Anterior cingulate cortex (tissue), 58 donors: Measurements from ENCODE around the gene RXFP1.
"Not testable (repeated sequence)": the region's sequence is repeated elsewhere in the genome, so short reads cannot be mapped to it uniquely, and the experiment has no call there.

Experiments
- DNase-seq, 58 donors: peaks; one replicate each; lab custom pipeline; 2025; lab: John Stamatoyannopoulos, UW

Gene RXFP1

DNA sequence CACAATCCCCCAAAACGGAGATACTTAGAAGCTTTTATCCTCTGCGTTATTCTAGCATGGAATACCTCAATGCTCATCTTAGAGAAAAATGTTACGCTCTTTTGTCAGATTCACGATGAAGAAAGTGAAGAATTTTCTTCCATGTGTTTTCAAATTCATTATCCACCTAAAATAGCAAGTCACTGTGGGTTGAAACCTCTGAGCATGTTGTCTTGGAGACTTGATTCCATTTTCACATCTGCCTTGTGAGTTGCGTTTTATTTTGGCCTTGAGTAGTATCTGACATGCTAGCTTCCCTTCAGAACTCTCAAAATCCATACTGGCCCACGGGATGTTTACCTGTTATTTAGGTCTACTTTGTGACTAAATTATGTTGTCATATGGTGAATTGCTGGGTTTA lies 83.7 kb downstream of the RXFP1 start:
- no peak for DNase-seq

DNA sequence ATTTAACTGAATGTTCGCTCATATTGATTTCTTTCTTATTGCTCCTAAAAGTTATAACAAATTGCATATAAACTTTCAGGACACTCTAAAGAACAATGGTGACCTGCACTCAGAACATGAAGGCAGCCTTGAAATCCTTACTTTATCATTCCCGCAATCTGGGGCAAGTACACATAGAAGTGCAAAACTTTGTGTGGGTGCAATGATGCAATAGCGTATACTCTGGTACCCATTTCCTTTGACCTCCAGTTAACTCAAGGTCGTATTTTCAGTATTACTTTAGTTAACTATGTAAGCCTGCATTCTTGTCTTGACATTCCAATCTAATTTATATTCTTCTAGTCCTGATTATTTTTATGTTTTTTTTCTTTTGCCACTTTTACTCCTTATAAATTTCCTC lies 85.3 kb downstream of the RXFP1 start:
- no peak for DNase-seq

DNA sequence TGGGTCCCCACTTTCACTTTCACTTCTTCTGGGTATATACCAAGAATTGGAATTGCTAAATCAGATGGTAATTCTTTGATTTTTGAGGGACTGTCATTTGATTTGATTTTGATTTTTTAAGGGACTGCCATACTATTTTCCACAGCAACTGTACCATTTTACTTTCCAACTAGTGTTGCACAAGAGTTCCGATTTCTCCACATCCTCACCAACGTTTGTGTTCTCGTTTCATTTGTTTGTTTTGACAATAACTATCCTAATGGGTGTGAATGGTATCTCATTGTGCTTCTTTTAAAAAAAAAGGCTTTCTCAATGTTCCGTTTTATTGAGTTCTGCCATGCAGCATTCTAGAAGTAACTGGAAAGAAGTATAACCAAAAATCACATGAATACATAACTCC lies 87.4 kb downstream of the RXFP1 start:
- no peak for DNase-seq

- DNase-seq, result no peak
Measured at GRCh38 chr4:158610790-158611189, 89.1 kb downstream of the RXFP1 start.

- DNase-seq, result no peak
Measured at GRCh38 chr4:158613046-158613445, 91.4 kb downstream of the RXFP1 start.

GRCh38 chr4:158617956-158618355 lies 96.3 kb downstream of the RXFP1 start:
- no peak for DNase-seq

DNA sequence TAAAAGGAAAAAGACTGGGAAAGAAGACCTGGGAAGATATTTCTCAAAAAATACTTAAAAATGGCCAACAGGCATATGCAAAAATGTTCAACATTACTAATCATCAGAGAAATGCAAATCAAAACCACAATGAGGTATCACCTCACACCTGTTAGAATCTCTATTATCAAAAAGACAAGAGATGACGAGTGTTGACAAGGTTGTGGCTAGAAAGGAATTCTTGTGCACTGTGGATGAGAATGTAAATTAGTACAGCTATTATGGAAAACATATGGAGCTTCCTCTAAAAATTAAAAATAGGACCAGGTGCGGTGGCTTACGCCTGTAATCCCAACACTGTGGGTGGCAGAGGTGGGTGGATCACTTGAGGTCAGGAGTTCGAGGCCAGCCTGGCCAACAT lies 100.0 kb downstream of the RXFP1 start:
- DNase-seq, result no peak

DNA sequence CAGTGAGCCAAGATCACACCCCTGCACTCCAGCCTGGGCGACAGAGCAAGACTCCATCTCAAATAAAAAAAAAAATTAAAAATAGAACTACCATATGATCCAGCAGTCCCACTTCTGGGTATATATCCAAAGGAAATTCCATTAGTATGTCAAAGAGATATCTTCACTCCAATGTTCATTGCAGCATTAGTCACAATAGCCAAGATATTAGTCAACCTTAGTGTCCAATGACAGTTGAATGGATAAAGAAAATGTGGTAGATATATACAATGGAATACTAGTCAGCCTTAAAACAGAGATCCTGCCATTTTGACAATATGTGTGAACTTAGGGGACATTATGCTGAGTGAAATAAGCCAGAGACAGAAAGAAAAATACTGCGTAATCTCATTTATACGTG lies 100.6 kb downstream of the RXFP1 start:
- no peak for DNase-seq

GRCh38 chr4:158624889-158625478 lies 103.3 kb downstream of the RXFP1 start:
- peak in 3 of 58 donors; percentile 0 to 18 (median 16) for DNase-seq

DNA sequence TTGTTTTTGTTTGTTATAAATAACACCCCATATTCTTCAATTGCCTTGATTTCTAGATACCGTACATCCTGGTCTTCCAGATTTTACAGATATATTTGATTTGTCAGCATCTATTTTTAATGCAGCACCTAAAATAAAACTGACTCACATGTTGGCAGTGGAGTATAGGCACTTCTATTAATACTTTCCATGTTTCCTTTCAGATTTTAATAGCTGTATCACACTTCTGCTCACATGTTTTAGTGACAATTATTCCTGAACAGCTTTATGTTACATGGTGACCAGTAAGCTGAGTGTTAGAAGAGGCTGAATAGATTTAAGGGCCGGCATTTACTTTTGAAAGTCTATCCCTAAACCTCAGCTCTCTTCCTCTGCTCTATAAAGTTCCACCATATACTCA lies 103.9 kb downstream of the RXFP1 start:
- no peak for DNase-seq

DNA sequence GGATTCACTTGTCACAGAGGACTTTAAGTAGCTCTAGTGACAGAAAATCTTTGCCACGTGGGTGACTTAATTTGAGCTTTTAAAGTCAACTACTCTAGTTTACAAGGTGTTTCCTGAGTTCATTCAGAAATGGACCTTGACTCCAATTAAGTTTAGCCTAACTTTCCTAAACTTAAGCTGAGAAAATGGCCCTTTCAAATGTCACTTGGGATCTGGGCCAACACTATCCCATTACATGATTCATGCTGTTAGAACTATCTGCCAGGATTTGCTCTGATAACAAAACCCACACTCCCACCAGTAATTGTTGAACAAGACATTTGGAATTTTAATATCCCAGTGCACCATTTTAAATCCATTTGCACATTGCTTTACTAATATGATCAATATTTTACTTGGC lies 109.2 kb downstream of the RXFP1 start:
- DNase-seq, result no peak

DNA sequence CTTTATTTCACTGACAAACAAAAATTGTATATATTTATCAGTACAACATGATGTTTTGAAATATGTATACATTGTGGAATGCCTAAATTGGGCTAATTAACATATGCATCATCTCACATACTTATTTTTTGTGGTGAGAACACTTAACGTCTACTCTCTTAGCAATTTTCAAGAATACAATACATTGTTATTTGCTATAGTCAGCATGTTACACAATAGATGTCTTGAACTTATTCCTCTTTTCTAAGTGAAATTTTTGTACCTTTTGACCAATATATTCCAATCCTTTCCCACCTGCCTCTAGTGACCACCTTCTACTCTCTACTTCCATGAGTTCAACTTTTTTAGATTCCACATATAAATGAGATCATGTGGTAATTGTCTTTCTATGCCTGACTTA lies 114.9 kb downstream of the RXFP1 start:
- DNase-seq, result no peak

- DNase-seq, result no peak
Measured at GRCh38 chr4:158644356-158644755, 122.7 kb downstream of the RXFP1 start.

- DNase-seq, result no peak
Measured at GRCh38 chr4:158644760-158645159, 123.1 kb downstream of the RXFP1 start.

- DNase-seq, result no peak
Measured at GRCh38 chr4:158649111-158649680, 127.5 kb downstream of the RXFP1 start.

- no peak for DNase-seq
Measured at GRCh38 chr4:158652920-158653319, 131.2 kb downstream of the RXFP1 start.

GRCh38 chr4:158656439-158656838 lies 134.8 kb downstream of the RXFP1 start:
- DNase-seq, result no peak

DNA sequence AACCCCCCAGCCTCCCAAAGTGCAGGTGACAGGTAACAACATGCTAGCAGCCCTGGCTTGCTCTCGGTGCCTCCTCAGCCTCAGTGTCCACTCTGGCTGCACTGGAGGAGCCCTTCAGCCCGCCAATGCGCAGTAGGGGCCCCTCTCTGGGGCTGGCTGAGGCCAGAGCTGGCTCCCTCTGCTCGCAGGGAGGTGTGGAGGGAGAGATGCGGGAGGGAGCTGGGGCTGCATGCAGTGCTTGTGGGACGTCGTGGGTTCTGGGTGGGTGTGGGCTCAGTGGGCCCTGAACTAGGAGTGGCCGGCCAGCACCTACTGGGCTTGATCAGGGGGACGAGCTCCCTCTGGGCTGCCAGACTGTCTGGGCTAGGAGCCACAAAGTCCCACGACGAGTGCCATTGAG lies 135.6 kb downstream of the RXFP1 start:
- DNase-seq, result no peak

- DNase-seq, result not testable (repeated sequence)
Measured at GRCh38 chr4:158663255-158663654, 141.6 kb downstream of the RXFP1 start.

- DNase-seq, result not testable (repeated sequence)
Measured at GRCh38 chr4:158663707-158664625, 142.3 kb downstream of the RXFP1 start.

GRCh38 chr4:158664806-158665205 lies 143.1 kb downstream of the RXFP1 start:
- DNase-seq, result peak in 1 of 58 donors; percentile 4

DNA sequence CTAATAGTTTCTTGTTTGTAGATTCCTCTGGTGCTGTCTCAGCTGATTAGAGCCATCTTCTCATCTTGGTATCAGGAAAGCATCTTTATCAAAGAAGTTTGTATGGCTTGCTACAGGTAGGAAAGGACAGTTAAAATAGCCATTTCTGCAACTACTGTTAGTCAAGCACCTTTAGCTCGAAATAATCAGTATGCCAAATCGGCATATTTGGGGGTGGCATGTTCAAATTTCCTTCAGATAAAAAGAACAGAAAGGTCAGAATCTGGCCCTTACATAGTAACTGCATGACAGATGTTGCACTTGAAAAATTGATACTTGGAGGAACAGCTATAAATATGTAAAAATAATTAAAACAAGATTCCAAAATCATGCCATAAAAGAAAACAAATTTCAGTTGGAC lies 145.2 kb downstream of the RXFP1 start:
- no peak for DNase-seq
